ENCODE results near the gene IFT81.
"Not testable (repeated sequence)": the region's sequence is repeated elsewhere in the genome, so short reads cannot be mapped to it uniquely, and the experiment has no call there.

The IFT81 gene

DNA sequence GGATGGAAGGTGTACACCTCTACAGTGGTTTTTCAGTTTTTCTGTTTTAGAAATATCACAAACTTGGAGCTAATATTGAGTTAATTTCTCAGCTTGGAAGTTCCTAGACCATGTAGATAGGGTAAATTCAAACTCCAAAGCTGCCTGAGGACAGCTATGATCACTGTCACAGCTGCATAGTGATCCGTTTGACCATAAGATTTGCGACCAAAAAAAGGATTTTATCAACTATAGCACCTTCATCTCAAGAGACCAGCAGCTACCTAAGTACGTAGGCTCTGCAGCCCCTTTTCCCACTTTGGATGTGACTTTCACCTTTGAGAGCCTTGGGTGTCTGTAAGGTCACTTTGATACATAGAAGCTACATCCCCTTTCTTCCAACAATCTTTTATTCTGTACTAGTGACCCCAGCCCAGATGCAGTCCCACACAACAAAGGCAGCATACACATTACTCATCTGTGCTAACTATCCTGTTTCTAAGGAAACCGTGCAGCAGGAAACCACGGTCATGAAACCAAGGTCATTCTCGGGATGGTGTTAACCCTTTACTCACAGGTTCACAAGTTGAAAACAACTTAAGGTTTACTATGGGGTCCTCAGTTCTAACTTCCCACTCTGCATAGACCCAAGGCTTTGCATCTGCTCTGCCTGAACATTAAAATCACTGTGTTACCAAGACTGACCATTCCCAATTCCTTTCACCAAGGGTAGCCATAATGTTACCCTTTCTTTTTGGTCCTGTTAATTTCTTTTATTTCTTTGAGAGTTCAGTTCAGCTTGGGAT, 75.4 kb downstream of the IFT81 start:
- H3K36me3 ChIP-seq (ENCODE audit: control insufficient read depth, insufficient read depth, low read length) = no peaks in the 10 kb centered on the region
- H3K4me3 ChIP-seq (ENCODE audit: low read length) = no peak overlapping the region
- no peaks in the 10 kb centered on the region for H3K9me3 ChIP-seq (ENCODE audit: control insufficient read depth, low read length)
- no peaks in the 10 kb centered on the region for H3K27me3 ChIP-seq (ENCODE audit: control insufficient read depth, insufficient read depth, low read length)
- no peak overlapping the region for H3K9ac ChIP-seq (ENCODE audit: low read length)
- H3K4me1 ChIP-seq (ENCODE audit: control insufficient read depth, insufficient read depth, low read length) = no peaks in the 10 kb centered on the region

DNA sequence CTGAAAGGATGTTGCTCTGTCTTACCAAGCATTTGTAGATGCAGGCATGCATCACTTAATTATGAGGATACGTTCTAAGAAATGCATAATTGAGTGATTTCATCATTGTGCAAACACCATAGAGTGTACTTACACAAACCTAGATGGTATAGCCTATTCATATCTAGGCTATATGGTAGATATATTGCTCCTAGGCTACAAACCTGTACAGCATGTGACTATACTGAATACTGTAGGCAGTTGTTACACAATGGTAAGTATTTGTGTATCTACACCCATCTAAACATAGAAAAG, 75.9 kb downstream of the IFT81 start:
- Histone ChIP-seq H3K4me3 (ENCODE audit: low read length) (no peak overlapping the region), H3K27me3 (ENCODE audit: control insufficient read depth, insufficient read depth, low read length) (no peaks in the 10 kb centered on the region), H3K4me1 (ENCODE audit: control insufficient read depth, insufficient read depth, low read length) (no peaks in the 10 kb centered on the region), H3K9ac (ENCODE audit: low read length) (no peak overlapping the region), H3K9me3 (ENCODE audit: control insufficient read depth, low read length) (no peaks in the 10 kb centered on the region), H3K36me3 (ENCODE audit: control insufficient read depth, insufficient read depth, low read length) (no peaks in the 10 kb centered on the region)

DNA sequence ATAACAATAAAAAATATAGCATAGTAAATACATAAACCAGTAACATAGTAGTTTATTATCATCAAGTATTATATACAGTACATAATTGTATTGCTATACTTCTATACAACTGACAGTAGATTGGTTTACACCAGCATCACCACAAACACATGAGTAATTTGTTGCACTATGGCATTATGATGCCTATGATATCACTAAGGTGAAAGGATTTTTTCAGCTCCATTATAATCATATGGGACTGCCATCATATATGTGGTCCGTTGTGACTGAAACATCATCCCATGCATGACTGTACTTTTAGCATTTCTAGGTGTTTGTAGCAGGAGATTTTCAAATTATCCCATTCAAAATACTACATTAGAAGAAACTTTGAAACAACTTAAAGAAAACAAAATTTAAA, 77.8 kb downstream of the IFT81 start:
- H3K9me3 ChIP-seq (ENCODE audit: control insufficient read depth, low read length) = no peaks in the 10 kb centered on the region
- H3K9ac ChIP-seq (ENCODE audit: low read length) = no peak overlapping the region
- no peaks in the 10 kb centered on the region for H3K36me3 ChIP-seq (ENCODE audit: control insufficient read depth, insufficient read depth, low read length)
- H3K4me1 ChIP-seq (ENCODE audit: control insufficient read depth, insufficient read depth, low read length) = no peaks in the 10 kb centered on the region
- no peak overlapping the region for H3K4me3 ChIP-seq (ENCODE audit: low read length)
- H3K27me3 ChIP-seq (ENCODE audit: control insufficient read depth, insufficient read depth, low read length) = no peaks in the 10 kb centered on the region

DNA sequence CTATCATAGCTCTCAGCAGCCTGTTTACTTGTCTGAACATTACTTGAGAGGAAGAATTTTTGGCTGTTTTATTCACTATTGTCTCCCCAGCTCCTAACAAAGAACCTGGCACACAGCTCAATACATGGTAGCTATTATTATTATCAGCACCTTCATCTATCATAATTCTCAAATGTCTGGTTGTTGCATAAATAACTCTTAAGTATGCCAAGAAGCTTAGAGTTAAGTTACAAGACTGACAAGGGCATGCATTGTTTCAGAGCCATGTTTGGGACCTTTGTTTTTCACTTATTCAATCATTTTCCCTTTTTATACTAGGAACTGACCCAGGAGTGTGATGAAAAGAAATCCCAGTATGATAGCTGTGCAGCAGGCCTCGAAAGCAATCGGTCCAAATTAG, 79.4 kb downstream of the IFT81 start:
- no peaks in the 10 kb centered on the region for H3K4me1 ChIP-seq (ENCODE audit: control insufficient read depth, insufficient read depth, low read length)
- no peak overlapping the region for H3K4me3 ChIP-seq (ENCODE audit: low read length)
- no peak overlapping the region for H3K9ac ChIP-seq (ENCODE audit: low read length)
- H3K9me3 ChIP-seq (ENCODE audit: control insufficient read depth, low read length) = no peaks in the 10 kb centered on the region
- no peaks in the 10 kb centered on the region for H3K27me3 ChIP-seq (ENCODE audit: control insufficient read depth, insufficient read depth, low read length)
- no peaks in the 10 kb centered on the region for H3K36me3 ChIP-seq (ENCODE audit: control insufficient read depth, insufficient read depth, low read length)

DNA sequence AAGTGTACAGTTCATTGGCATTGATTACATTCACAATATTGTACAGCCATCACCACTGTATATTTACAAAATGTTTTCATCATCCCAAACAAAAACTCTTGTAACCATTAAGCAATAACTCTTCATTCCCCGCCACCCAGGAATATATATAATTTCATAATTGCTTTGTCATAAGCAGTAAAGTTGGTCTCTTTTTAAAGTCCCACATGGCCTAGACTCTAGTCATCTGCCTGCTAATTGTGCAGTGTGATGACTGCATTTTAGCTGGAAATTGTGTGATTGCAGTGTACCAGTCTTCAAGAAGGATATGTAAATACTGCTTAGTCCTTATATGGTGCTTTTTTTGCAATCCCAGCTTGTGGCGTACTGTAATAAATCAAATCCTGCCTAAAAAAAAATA, 81.8 kb downstream of the IFT81 start:
- H3K36me3 ChIP-seq (ENCODE audit: control insufficient read depth, insufficient read depth, low read length) = no peaks in the 10 kb centered on the region

DNA sequence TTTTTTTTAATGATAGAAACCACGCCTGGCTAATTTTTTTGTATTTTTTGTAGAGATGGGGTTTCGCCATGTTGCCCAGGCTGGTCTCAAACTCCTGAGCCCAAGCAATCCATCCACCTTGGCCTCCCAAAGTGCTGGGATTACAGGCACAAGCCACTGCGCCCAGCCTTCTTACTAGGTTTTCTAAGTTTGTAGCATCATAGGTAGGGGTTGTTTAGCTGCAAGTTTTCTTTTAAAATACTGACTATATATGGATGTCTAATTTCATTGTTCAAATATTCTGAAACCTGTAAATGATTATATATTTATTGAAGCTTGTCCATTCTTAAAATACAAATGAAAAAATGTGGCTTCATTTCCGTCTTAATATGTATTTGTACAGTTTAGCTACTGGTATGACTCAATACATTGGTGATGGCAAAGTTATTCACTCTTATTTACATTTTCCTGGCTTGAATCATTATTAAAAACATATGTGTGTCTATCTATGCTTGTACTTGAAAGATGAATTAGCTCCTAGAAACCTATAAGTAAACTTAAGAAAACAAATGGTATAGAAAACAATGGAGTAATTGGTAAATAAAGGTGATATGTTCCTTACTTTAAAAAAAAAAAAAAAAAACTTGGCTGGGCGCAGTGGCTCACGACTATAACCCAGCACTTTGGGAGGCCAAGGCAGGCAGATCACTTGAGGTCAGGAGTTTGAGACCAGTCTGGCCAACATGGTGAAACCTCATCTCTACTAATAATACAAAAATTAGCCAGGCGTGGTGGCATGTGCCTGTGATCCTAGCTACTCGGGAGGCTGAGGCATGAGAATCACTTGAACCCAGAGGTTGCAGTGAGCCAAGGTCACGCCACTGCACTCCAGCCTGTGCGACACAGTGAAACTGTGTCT, 87.7 kb downstream of the IFT81 start:
- not testable (repeated sequence) for H3K4me1 ChIP-seq (ENCODE audit: control insufficient read depth, insufficient read depth, low read length); H3K36me3 ChIP-seq (ENCODE audit: control insufficient read depth, insufficient read depth, low read length); H3K27me3 ChIP-seq (ENCODE audit: control insufficient read depth, insufficient read depth, low read length); H3K9me3 ChIP-seq (ENCODE audit: control insufficient read depth, low read length); H3K9ac ChIP-seq (ENCODE audit: low read length); H3K4me3 ChIP-seq (ENCODE audit: low read length)

More for the DNA sequence above, 81.8 kb downstream of the IFT81 start:
- Histone ChIP-seq H3K27me3 (ENCODE audit: control insufficient read depth, insufficient read depth, low read length) (no peaks in the 10 kb centered on the region), H3K9ac (ENCODE audit: low read length) (no peak overlapping the region), H3K4me3 (ENCODE audit: low read length) (no peak overlapping the region), H3K4me1 (ENCODE audit: control insufficient read depth, insufficient read depth, low read length) (no peaks in the 10 kb centered on the region), H3K9me3 (ENCODE audit: control insufficient read depth, low read length) (no peaks in the 10 kb centered on the region)

DNA sequence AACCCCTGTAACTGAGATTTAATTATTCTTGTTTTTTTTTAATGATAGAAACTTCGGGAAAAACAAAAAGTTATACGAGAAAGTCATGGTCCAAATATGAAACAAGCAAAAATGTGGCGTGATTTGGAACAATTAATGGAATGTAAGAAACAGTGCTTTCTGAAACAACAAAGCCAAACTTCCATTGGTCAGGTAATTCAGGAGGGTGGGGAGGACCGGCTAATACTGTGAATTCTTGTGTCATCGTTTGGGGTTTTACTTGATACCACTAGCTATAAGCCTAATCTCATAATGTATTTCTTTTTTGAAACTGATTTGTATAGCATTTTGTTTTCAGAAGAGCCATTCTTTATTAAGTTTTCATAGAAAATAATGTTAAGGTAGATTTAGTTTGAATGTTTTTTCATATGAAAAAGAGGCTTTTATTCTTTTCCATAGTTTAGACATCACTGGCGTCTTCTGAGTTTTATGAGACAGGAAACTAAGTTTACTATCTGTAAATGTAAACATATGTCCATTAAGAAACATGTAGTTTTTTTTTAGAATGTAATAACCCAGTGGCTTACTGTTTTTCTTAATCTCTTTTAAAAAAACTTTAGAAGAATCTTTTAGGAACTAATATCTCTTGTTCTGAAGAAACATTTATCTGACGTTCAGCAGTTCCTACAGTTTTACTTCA, 94.0 kb downstream of the IFT81 start:
- no peak overlapping the region for H3K9ac ChIP-seq (ENCODE audit: low read length)
- H3K27me3 ChIP-seq (ENCODE audit: control insufficient read depth, insufficient read depth, low read length) = no peaks in the 10 kb centered on the region
- H3K4me1 ChIP-seq (ENCODE audit: control insufficient read depth, insufficient read depth, low read length) = no peaks in the 10 kb centered on the region
- H3K9me3 ChIP-seq (ENCODE audit: control insufficient read depth, low read length) = no peaks in the 10 kb centered on the region
- H3K4me3 ChIP-seq (ENCODE audit: low read length) = no peak overlapping the region
- H3K36me3 ChIP-seq (ENCODE audit: control insufficient read depth, insufficient read depth, low read length) = no peaks in the 10 kb centered on the region

DNA sequence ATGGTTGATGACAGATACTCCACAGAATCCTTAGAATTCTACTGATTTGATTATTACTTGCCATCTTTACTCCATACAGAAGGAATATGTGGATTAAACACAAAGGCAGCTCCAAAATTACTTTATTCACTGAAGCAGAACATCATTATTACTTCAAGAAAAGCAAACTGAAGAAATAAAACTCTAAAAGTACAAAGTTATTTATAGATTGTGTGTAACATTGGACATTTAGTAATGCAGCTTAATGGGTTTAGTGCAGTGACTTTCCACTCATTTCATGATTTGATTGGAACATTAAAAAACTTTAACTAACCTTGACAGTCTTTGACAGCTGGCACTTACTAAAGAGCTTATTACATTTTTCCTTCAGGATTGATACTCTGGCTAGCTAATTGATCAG, 97.9 kb downstream of the IFT81 start:
- H3K4me1 ChIP-seq (ENCODE audit: control insufficient read depth, insufficient read depth, low read length) = peaks cover 10% of the 10 kb centered on the region
- H3K9me3 ChIP-seq (ENCODE audit: control insufficient read depth, low read length) = no peaks in the 10 kb centered on the region
- H3K4me3 ChIP-seq (ENCODE audit: low read length) = no peak overlapping the region
- no peak overlapping the region for H3K9ac ChIP-seq (ENCODE audit: low read length)
- no peaks in the 10 kb centered on the region for H3K36me3 ChIP-seq (ENCODE audit: control insufficient read depth, insufficient read depth, low read length)
- H3K27me3 ChIP-seq (ENCODE audit: control insufficient read depth, insufficient read depth, low read length) = no peaks in the 10 kb centered on the region

DNA sequence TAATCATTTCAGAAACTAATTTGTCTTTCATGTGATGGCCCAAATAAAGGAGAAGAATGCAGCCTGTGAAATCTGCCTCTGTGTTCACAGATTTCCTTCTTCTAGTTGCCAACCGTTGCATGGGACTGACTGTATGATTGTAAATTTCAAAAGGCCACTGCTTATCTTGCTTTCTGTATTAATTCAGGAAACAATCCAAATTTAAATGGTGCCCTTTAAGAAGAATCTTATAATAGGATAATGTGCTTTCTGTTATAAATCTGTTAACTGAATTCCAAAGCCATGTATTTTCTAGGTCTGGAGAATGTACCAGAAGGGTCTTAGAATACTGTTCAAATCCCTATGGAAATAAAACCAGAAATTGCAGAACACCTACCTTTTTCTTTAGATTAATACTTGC, 98.3 kb downstream of the IFT81 start:
- Histone ChIP-seq H3K4me3 (ENCODE audit: low read length) (no peak overlapping the region), H3K4me1 (ENCODE audit: control insufficient read depth, insufficient read depth, low read length) (peaks cover 10% of the 10 kb centered on the region), H3K36me3 (ENCODE audit: control insufficient read depth, insufficient read depth, low read length) (no peaks in the 10 kb centered on the region), H3K9ac (ENCODE audit: low read length) (no peak overlapping the region), H3K9me3 (ENCODE audit: control insufficient read depth, low read length) (no peaks in the 10 kb centered on the region), H3K27me3 (ENCODE audit: control insufficient read depth, insufficient read depth, low read length) (no peaks in the 10 kb centered on the region)

DNA sequence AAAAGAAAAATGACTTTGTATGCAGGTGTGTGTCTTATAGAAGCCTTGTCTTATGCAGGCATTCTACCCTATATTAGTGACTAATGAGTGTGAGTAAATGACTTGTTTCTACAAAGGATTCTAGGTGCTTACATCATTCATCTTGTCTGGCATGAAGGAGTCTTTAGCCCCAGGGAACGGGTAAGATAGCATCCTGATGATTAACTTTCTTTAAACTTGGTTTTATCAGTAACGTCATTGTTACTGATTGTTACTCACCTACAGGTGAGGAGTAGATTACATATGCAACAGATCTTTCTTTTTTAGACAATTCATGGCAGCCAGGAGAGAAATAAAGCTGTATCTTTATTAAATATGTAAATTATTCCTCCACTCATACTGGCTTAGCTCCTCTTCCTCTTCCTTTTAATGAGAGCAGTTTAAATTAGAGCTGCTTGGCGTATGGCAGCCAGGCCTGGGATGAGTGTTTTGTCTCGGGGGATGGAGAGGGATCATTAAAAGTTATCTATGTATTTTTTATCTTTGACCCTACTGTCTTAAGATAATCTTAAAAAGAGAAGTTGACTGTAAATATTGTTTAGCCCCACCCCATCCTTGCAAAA, 99.7 kb downstream of the IFT81 start:
- H3K4me3 ChIP-seq (ENCODE audit: low read length) = no peak overlapping the region
- H3K4me1 ChIP-seq (ENCODE audit: control insufficient read depth, insufficient read depth, low read length) = peaks cover 10% of the 10 kb centered on the region
- H3K9ac ChIP-seq (ENCODE audit: low read length) = peak overlapping the region; percentile 63

DNA sequence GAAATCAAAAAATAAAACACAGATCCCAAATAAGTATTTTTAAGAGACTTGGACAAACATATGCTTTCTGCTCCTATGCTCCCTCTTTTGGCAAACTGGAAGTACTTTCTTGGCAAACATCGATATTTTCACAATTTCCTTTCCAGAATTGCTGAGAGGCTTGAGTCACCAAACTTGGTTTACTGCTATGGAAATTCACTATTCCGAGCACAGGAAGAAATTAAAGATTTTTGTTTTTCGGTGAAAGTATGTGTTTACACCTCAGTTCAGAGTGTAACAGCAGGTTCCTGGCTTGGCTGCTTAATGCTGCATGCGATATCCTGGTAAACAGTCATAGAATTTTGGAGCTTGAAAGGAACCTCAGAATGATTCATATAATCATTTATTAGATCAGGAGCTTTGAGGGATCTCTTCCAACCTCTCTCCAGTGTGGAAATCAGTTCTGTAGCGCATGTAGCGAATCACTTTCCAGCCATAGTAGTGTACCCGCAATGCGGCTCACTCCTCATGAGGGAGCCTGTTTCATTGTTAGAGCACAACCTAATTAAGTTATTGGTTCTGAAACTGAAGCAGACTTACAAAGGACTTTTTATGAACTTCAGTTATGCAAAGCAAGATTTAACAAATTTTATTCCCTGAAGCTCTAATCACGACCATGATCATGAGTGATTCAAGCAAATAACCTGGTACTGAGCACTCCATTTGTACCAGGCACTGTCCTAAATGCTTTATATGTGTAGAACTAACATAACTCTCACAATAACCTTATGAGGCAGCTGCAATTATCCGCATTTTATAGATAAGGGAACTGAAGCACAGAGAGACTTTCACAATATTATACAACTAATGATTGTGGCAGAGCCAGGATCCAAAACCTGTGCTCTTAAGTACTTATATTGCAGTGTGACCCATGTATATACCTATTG, 100.5 kb downstream of the IFT81 start:
- Histone ChIP-seq H3K9me3 (ENCODE audit: control insufficient read depth, low read length) (no peaks in the 10 kb centered on the region), H3K4me1 (ENCODE audit: control insufficient read depth, insufficient read depth, low read length) (peaks cover 10% of the 10 kb centered on the region), H3K9ac (ENCODE audit: low read length) (peak overlapping the region; percentile 63), H3K36me3 (ENCODE audit: control insufficient read depth, insufficient read depth, low read length) (no peaks in the 10 kb centered on the region), H3K27me3 (ENCODE audit: control insufficient read depth, insufficient read depth, low read length) (no peaks in the 10 kb centered on the region), H3K4me3 (ENCODE audit: low read length) (no peak overlapping the region)

More for the DNA sequence above, 99.7 kb downstream of the IFT81 start:
- H3K27me3 ChIP-seq (ENCODE audit: control insufficient read depth, insufficient read depth, low read length) = no peaks in the 10 kb centered on the region
- H3K36me3 ChIP-seq (ENCODE audit: control insufficient read depth, insufficient read depth, low read length) = no peaks in the 10 kb centered on the region
- no peaks in the 10 kb centered on the region for H3K9me3 ChIP-seq (ENCODE audit: control insufficient read depth, low read length)

All from mucosa of stomach (tissue), 1 donor.